GM12878 (cell line): Measurements from ENCODE around the gene SRCAP. TPM values are rescaled to one million over a fixed set of nuclear protein-coding genes. Genes with fewer than 3 reads are reported as not detected.

Experiments
- ATAC-seq: fragments of 200-7000 bp; cut with Tn5 transposase; 3 replicates; pipeline ENCODE4 v1.9.1; 2020; ENCODE audit warnings: mild to moderate bottlenecking, moderate library complexity
- BruUV-seq: library from RNA; stranded (reverse); fragments of 400-500 nt; replicated peaks from 2 replicates; lab custom pipeline; 2021; lab: Mats Ljungman, UMichigan
- CTCF ChIA-PET: fragments of 300-600 bp; sonication (Branson Sonifier 250); formaldehyde crosslinking; extraction: SDS; loops from one replicate; lab custom pipeline; 2021; ENCODE audit warnings: inconsistent platforms; lab: Yijun Ruan, JAX
- POLR2A ChIA-PET: fragments of 350-600 bp; formaldehyde crosslinking; extraction: SDS; loops from one replicate; lab custom pipeline; 2021; ENCODE audit warnings: inconsistent platforms; lab: Charles Lee
- RAD21 ChIA-PET: fragments of 300-600 bp; sonication (Branson Sonifier 250); formaldehyde crosslinking; loops from one replicate; lab custom pipeline; 2023; ENCODE audit warnings: antibody characterized with exemption; ENCODE audit not compliant: unreplicated experiment; lab: Charles Lee
- SMC1A ChIA-PET: fragments of 300-600 bp; sonication (Branson Sonifier 250); formaldehyde crosslinking; loops from one replicate; lab custom pipeline; 2023; ENCODE audit not compliant: unreplicated experiment, uncharacterized antibody; lab: Charles Lee
- DNase-seq: peaks from one replicate; pipeline ENCODE4 v3.0.0-alpha.2; 2011; ENCODE audit warnings: low read depth, low spot score
- FAIRE-seq: peaks from 3 replicates; lab custom pipeline; 2011; peaks lifted over from hg19 to GRCh38; lab: Jason Lieb, UNC
- H2AFZ ChIP-seq: 2 replicates; pipeline ENCODE4 v1.6.0; 2011; ENCODE audit warnings: low read depth, low read length, control low read depth; ENCODE audit not compliant: control insufficient read depth
- H3K27ac ChIP-seq: 2 replicates; pipeline ENCODE4 v1.5.1; 2011; ENCODE audit warnings: control low read depth; ENCODE audit not compliant: control insufficient read depth, insufficient read depth
- H3K27me3 ChIP-seq, 2 experiments: replicated peaks in 1 of 2; 2 replicates each; pipeline versions ENCODE4 v1.6.0 to v1.6.1; 2011; ENCODE audit warnings: low read length in 1 of 2; ENCODE audit not compliant: control insufficient read depth in 2 of 2, insufficient read depth in 2 of 2
- H3K36me3 ChIP-seq, 2 experiments: 2 replicates each; pipeline ENCODE4 v1.5.1; 2011; ENCODE audit warnings: low read length in 1 of 2; ENCODE audit not compliant: control insufficient read depth in 2 of 2, insufficient read depth in 2 of 2
- H3K4me1 ChIP-seq: 2 replicates; pipeline ENCODE4 v1.6.1; 2011; ENCODE audit warnings: mild to moderate bottlenecking, low read length, moderate library complexity, mixed read lengths; ENCODE audit not compliant: control insufficient read depth, insufficient read depth
- H3K4me2 ChIP-seq: 2 replicates; pipeline ENCODE4 v1.6.0; 2011; ENCODE audit warnings: control low read depth; ENCODE audit not compliant: control insufficient read depth, insufficient read depth
- H3K4me3 ChIP-seq: fragments of 200-600 bp; sonication (generic); 2 replicates; pipeline ENCODE4 v1.5.1; 2016
- H3K79me2 ChIP-seq: 2 replicates; pipeline ENCODE4 v1.6.0; 2011; ENCODE audit warnings: low read length; ENCODE audit not compliant: control insufficient read depth, insufficient read depth
- H3K9ac ChIP-seq: 2 replicates; pipeline ENCODE4 v1.8.0; 2011; ENCODE audit warnings: low read length, control low read depth, mixed read lengths; ENCODE audit not compliant: control insufficient read depth, insufficient read depth
- H3K9me3 ChIP-seq: replicated peaks from 3 replicates; pipeline ENCODE4 v1.5.1; 2011; ENCODE audit warnings: mild to moderate bottlenecking, low read length; ENCODE audit not compliant: control insufficient read depth, insufficient read depth
- H4K20me1 ChIP-seq: 2 replicates; pipeline ENCODE4 v1.6.0; 2011; ENCODE audit not compliant: control insufficient read depth, insufficient read depth
- CBX5 ChIP-seq: sonication (generic); IDR thresholded peaks from 2 replicates; pipeline ENCODE4 v1.6.1; 2016; ENCODE audit warnings: low read depth, moderate library complexity, mild to moderate bottlenecking, inconsistent platforms
- ELK1 ChIP-seq: IDR thresholded peaks from 2 replicates; pipeline ENCODE4 v1.6.1; 2012; ENCODE audit warnings: low read depth, low read length, improper control_type of control experiment
- HDGF ChIP-seq: fragments of 450-650 bp; IDR thresholded peaks from 2 replicates; pipeline ENCODE4 v1.6.1; 2016; ENCODE audit warnings: antibody characterized with exemption
- IRF5 ChIP-seq: fragments of 450-650 bp; IDR thresholded peaks from 2 replicates; pipeline ENCODE4 v1.6.1; 2017; ENCODE audit warnings: borderline replicate concordance
- PAX8 ChIP-seq: fragments of 450-650 bp; IDR thresholded peaks from 2 replicates; pipeline ENCODE4 v1.6.1; 2017; ENCODE audit warnings: mild to moderate bottlenecking, moderate library complexity
- PKNOX1 ChIP-seq: fragments of 450-650 bp; IDR thresholded peaks from 2 replicates; pipeline ENCODE4 v1.6.1; 2016; ENCODE audit warnings: mild to moderate bottlenecking
- PRDM15 ChIP-seq: fragments of 450-650 bp; formaldehyde crosslinking; IDR thresholded peaks from 2 replicates; pipeline ENCODE4 v1.4.0; 2020; ENCODE audit warnings: mild to moderate bottlenecking, moderate library complexity
- RELA ChIP-seq: fragments of 450-650 bp; IDR thresholded peaks from 2 replicates; pipeline ENCODE4 v1.8.0; 2014; ENCODE audit warnings: borderline replicate concordance; ENCODE audit not compliant: partially characterized antibody
- REST ChIP-seq: IDR thresholded peaks from 2 replicates; pipeline ENCODE4 v1.6.1; 2012; ENCODE audit warnings: mild to moderate bottlenecking, low read depth, low read length
- TBL1XR1 ChIP-seq: IDR thresholded peaks from 2 replicates; pipeline ENCODE4 v1.6.1; 2012; ENCODE audit warnings: low read depth, low read length, improper control_type of control experiment
- USF1 ChIP-seq: IDR thresholded peaks from 2 replicates; pipeline ENCODE4 v1.6.1; 2011; ENCODE audit warnings: borderline replicate concordance, low read depth, mild to moderate bottlenecking, moderate library complexity, mixed read lengths, low read length; ENCODE audit not compliant: insufficient read depth; ENCODE audit errors: extremely low read length
- ZNF622 ChIP-seq: fragments of 450-650 bp; IDR thresholded peaks from 2 replicates; pipeline ENCODE4 v1.6.1; 2017; ENCODE audit warnings: mild to moderate bottlenecking, inconsistent platforms
- WGBS: methylation state at CpG from one replicate; pipeline ENCODE4 v1.1.6; 2016; ENCODE audit warnings: low lambda C conversion rate; ENCODE audit not compliant: insufficient replicate concordance, insufficient coverage; ENCODE audit errors: missing lambda C conversion rate; 5-methylcytosine and 5-hydroxymethylcytosine counted together
- in situ Hi-C: fragments of 300-500 bp; cut with MboI; formaldehyde crosslinking; loops from 9 replicates; pipeline ENCODE4 v1.14.3; 2018; ENCODE audit warnings: mixed read lengths
- intact Hi-C: fragments of 100-400 bp; cut with micrococcal nuclease; formaldehyde crosslinking; loops from one replicate; pipeline ENCODE4 v1.14.2; 2022; ENCODE audit not compliant: unreplicated experiment
- polyA plus RNA-seq, 11 experiments: library from polyadenylated mRNA; depleted of rRNA in 4 of 11; unstranded in 6 of 11; stranded (reverse) in 5 of 11; fragments of >200 nt; fragmentation: Nextera tagmentation in 4 of 11; fragmentation: Illumina TruSeq in 1 of 11; extraction: Ambion mirVana in 4 of 11; extraction: Trizol in 1 of 11; gene quantifications; 1 replicate in 1 of 11; 2 replicates in 10 of 11; pipeline versions ENCODE4 v1.2.1 to v1.2.3, GENCODE V29; 2011 to 2016; ENCODE audit warnings: inconsistent platforms in 2 of 11, missing spikeins in 2 of 11, low read depth in 1 of 11
- total RNA-seq, 4 experiments: library from RNA; depleted of rRNA in 3 of 4; stranded (reverse); fragments of >200 nt in 3 of 4; fragmentation: Illumina TruSeq in 1 of 4; extraction: Trizol in 1 of 4; gene quantifications; 2 replicates each; pipeline versions ENCODE4 v1.2.1 to v1.2.3, GENCODE V29; 2013 to 2021

Gene SRCAP
- total and polyA plus RNA-seq, 10 of the 15 experiments (the other 5 are each of a cell fraction or from before 2014, with no cell fraction given), result 0.24 to 58.4 (median 11.6) TPM

- CTCF ChIA-PET, result no interaction called here
- 99% methylated on average over 7 of the region's 7 CpGs for WGBS
- no peaks in the 10 kb centered on the region for H4K20me1 ChIP-seq
- no peak for FAIRE-seq
- H3K4me3 ChIP-seq, result no peak overlapping the region
- H3K9me3 ChIP-seq, result no peaks in the 10 kb centered on the region
- H3K4me2 ChIP-seq, result no peak overlapping the region
- POLR2A ChIA-PET, result no interaction called here
- intact Hi-C loops (no loop called here), in situ Hi-C loops (loop anchor here (25.0 kb wide), 1 partner anchor 1130 kb away; no protein-coding TSS in a partner anchor)
- no peaks in the 10 kb centered on the region for H3K27me3 ChIP-seq
- DNase-seq, result no peak
- H2AFZ ChIP-seq, result no peak overlapping the region
- ATAC-seq, result no peak
- H3K4me1 ChIP-seq, result peaks cover 4% of the 10 kb centered on the region; the same call in 1 of the 2 replicates
- H3K27ac ChIP-seq, result no peak overlapping the region
- no TSS peak for BruUV-seq
- SMC1A ChIA-PET, result no interaction called here
- RAD21 ChIA-PET, result no interaction called here
- peaks cover 2% of the 10 kb centered on the region for H3K79me2 ChIP-seq
- H3K36me3 ChIP-seq, result peaks cover 11 to 14% of the 10 kb centered on the region in 2 experiments; a peak in 3 of 4 replicates
- H3K9ac ChIP-seq, result no peak overlapping the region
- TF ChIP-seq USF1, result no peak
- TF ChIP-seq TBL1XR1, result no peak
- no peak for TF ChIP-seq IRF5
- no peak for TF ChIP-seq ZNF622
- TF ChIP-seq CBX5, result no peak
- no peak for TF ChIP-seq PKNOX1
- TF ChIP-seq ELK1, result no peak
- no peak for TF ChIP-seq PAX8
- TF ChIP-seq REST, result no peak
- no peak for TF ChIP-seq RELA
- no peak for TF ChIP-seq HDGF
- TF ChIP-seq PRDM15 (CRISPR knock-in tag), result no peak
Observed at GRCh38 chr16:30757316-30757715, 58.3 kb downstream of the SRCAP start.
